GM21526 (cell line): Measurements from ENCODE around the gene EEF2.
"Not testable (repeated sequence)": the region's sequence is repeated elsewhere in the genome, so short reads cannot be mapped to it uniquely, and the experiment has no call there.

Experiments
- ATAC-seq: cut with Tn5 transposase; IDR thresholded peaks from one replicate; pipeline ENCODE4 v1.9.1; 2021; ENCODE audit warnings: moderate library complexity; ENCODE audit not compliant: unreplicated experiment, low FRiP score

EEF2 gene

DNA sequence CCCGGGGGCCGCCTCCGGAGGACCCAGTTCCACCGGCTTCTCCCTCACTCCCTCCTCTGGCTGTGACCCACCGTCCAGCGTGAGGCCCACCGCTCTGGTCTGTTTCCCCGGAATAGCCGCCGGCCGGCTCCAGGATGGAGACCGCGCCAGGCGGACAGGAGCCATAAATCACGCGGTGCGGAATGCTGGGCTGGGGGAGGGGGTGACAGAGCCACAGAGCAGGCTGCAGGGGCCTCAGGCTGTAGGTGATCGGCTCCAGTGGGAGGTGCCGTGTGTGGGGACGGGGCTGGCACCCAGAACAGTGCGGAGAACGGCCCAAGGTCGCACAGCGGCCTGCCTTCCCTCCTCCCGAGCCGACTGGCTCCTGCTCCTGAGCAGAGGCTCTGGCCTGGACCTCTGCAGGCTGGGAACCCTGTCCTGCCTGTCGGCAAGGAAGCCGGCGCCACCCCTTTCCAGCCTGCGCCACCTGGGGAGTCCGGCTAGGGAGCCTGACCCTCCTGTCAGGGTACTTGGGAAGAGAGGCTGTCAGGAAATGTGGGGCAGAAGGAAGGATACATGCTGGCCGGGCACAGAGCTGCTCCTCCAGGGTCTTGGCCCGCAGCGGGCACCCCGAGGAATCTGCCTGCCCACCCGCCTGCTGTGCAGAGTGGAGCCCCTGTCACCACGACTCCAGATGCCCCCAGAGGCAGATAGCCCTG, 30.6 kb upstream of the EEF2 start:
- ATAC-seq, result no peak

DNA sequence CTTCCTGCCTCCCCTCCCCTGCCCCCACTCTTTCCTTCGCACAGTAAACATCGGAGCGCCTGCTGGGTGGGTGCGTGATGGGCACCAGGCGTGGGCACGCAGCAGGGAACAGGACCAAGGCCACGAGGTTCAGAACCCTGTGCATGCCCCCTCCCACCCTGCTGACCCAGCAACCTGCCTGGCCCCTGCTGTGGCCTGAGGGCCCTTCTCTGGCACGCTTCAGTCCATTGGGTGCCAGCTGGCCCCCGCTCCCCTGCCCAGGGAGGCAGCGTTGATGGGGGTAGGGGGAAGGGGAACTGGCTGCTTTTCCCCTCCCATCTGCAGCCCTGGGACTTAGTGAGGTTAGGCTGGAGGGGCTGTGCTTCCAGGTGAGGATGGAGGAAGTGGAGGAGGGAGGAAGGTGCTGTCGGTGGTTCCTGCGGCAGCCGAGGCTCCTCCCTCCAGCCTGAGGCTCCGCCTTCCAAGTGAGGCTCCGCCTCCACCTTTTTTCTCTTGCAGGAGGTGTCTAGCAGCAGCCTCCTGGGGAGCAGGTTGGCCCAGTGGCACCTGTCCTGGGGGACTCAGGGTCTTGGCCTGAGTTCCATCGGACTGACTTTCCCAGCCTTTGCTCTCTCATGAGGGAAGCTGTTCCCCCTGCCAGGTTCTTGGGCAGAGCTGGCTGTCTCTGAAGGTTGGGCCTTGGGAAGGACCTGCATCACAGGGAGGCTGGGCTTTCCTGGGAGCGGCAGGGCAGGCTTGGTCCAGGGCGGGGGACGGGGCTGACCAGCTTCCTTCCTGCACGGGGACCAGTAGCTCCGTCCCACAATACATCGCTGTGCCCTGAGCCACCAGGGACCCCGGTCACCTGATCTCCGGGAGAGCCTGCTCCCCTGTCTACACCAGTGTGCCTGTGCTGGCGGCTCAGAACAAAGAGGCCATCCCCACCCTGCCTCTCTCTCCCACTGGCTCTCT, 29.6 kb upstream of the EEF2 start:
- no peak for ATAC-seq

DNA sequence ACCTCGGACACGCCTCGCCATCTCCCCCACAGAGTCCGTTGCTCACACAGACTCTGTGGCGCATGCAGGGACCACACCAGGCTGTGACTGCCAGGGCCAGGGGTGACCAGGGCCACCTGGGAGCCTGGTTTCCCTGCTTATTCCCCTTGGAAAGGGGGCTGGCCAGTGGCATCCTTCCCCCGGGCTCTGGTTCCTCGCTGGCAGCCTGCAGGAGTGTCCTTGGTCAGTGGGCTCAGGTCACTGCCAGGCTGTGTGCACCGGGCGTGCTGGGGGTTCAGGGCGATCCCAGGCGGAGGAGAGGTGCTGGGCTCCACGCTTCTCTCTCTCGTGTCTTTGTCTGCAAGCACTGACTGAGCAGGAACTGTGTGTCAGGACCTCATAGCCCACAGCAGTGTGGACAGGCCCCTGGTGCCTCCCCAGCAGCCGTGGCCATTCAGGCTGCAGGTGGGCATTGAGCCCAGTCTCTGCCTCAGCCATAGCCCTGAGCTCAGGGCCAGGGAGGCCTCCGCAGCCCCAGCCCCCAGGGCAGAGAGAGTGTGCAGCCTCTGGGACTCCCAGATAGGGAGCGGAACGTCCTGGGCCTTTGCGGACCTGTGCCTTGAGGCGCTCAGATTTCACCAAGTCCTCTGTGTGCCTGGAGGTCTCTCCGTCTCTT, 28.8 kb upstream of the EEF2 start:
- ATAC-seq, result no peak

DNA sequence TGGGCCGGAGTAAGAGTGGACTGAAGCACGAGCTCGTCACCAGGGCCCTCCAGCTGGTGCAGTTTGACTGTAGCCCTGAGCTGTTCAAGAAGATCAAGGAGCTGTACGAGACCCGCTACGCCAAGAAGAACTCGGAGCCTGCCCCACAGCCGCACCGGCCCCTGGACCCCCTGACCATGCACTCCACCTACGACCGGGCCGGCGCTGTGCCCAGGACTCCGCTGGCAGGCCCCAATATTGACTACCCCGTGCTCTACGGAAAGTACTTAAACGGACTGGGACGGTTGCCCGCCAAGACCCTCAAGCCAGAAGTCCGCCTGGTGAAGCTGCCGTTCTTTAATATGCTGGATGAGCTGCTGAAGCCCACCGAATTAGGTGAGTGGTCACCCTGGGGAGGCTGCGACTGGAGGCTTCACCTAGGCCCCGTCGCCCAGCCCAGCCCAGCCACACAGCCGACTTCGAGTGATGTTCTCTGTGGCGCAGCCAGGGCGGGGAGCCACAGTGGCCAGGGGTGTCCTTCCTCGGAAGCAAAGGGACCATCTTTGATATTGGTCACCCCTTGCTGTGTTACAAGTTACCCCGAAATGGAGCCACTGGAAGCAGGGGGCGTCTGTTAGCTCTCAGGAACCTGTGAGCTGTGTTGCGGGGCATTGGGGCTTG, 27.8 kb upstream of the EEF2 start:
- no peak for ATAC-seq

DNA sequence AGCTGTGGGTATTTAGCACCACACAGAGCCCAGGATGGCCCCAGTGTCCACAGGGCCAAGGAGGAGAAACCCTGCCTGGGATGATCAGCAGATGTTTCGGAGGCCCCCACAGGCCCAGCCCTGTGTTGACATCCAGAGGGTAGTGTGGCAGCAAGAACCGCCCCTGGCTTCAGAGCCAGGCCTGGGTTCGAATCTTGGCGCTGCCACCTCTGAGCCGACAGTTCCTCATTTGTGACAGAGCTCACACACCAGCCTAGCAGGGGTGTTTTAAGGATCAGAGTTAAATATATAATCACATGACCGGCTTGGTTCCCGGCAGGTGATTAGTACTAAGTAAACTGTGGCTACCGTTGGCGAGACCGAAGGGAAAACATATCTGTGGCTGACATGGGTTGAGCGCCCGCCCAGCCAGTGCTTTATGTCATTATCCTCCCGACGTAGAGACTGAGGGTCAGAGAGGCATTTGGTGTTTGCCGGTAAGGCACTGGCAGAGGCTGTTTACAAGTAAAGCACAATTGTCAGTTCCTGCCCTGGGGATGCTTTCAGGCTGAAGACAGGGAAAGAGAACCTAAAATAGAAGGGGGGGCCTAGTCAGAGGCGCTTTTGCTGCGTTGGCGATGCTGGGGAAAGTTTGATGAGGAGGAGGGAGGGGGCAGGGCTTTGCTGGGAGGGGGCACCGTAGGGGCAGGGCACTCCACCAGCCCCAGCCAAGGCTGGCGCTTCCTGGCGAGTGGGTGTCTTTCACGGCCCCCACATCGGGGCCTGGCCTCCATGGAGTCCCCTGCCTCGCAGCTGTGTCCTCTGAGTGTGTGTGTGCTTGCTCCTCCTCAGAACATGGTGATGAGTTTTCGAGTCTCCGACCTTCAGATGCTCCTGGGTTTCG, 27.1 kb upstream of the EEF2 start:
- ATAC-seq, result no peak

DNA sequence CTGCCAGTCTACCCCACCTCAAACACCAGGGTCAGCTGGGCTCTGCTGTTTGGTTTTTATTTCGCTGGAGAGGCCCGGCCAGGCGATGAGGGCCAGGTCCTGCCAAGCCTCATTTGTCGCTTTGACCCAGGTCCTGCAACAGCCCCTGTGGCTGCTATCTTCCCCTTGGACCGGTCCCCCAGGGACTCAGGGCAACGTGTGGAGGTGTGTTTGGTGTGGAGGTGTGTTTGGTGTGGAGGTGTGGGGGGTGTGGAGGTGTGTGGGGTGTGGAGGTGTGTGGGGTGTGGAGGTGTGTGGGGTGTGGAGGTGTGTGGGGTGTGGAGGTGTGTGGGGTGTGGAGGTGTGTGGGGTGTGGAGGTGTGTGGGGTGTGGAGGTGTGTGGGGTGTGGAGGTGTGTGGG, 26.2 kb upstream of the EEF2 start:
- not testable (repeated sequence) for ATAC-seq

DNA sequence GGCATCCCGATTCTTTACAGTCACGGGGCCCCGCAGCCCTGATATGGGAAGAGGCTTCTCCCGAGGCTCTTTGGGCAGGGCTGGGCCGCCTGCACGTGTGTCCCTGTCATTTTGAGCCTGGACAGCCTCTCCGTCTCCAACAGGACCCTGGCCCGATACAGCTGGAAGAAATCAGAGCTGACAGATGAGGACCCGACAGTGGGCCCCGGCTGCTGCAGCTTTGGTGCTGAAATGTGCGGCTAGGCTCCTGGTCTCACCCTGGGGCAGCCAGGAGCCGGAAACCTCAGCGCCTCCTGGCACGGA, 25.5 kb upstream of the EEF2 start:
- ATAC-seq, result no peak

DNA sequence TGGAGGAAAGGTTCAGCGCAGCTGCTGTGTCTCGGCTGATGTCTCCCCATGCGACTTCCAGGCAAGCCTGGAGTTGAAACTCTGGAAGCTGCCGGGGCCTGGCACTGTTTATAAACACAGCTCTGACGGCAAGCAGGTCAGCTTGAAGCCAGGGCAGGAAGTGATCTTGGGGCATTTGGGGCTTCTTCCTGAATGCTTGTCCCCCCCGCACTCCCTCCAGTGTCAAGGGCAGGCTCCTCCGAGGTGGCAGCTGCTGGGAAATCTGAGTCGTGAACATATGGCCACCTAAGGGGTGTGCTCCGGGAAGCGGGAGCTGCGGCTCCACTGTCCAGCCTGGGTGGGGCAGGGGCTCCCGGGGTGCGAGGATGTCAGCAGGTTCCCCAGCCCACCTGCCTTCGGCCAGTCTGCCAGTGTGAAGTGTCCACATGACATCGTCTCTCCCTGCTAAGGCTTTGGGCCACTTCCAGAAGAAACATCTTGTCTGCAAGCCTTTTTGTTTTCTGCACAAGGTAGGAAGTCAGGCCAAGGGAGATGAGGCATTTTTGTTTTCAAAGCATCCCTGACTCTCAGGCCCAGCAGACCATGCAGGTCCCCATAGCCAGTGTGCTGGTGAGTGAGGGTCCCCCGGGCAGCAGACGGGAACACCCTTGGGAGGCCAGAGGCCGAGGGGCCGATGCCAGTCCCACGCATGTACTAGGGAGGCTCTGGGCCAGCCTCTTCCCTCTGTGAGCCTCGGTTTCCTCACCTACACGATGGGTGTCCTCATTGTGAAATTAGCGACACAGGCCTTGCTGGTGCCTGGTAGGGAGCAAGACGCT, 24.9 kb upstream of the EEF2 start:
- ATAC-seq, result no peak

DNA sequence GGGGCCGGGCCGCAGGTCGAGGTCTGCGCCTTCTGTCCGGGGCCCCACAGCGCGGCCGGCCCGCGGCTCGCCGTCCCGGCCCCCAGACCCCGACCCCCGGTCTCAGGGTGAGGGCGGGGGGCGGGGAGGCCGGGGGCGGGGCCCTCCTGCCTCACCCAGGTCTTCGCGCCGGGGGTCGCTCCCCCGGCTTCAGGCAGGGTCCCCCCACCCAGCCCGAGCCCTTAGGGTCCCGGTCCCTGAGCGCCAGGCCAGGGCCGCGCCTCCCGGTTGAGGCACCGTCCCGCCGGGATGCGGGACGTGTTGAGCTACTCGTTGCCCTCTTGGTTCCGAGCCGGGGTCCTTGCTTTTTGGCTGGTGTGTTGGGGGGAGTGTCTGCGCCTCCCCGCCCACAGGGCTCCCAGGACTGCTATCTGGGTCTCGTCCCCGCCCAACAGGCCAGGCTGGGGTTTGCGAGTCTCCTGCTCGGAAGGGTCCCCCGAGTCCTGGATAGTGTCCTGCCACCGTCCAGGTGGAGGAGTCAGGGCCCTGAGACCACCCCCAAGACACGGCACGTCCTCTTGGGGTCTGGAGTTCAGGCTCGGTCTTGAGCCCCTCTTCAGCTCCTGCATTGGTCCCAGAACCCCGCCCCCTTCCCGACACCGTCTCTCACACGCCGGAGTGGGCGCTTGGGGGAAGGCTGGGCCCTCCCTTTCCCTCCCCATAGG, 22.7 kb upstream of the EEF2 start:
- ATAC-seq, result peak; percentile 15

DNA sequence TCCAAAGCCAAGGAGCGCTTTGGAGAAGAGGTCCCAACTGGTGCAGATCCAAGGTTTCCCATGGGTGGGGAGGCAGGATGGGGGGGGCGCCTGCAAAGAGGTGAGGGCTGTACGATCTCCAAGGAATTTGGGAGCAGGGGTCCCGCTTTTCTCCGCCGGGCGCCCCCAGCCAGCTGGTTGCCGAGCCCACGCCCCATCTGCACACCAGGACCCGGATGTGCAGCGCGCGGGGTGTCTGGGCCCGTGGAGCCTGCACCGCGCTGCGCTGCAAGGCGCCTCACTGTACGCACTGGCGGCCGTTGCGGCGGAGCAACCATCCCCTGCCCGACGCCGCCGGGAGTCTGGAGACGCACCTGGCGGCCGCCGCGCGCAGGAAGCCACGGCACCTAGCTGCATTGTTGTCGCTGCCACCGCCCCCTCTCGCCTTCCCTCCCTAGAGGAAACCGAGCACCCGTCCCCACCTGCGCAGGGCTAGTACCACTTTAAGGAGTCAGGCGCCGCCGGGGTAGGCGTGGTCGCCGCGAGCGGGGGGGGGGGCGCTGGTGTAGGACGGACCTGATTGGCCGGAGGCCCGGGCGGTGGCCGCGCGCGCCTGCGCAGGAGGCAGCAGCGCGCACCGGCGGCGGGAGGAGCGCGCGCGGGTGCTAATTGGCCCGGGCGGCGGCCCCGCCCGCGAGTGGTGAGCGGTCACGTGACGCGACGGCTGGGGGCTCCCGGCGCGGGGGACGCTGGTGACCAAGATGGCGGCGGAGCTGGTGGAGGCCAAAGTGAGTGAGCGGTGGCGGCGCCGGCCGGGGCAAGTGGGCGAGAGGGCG, 22.0 kb upstream of the EEF2 start, which contains the start of gene PIAS4:
TSS of gene PIAS4 (plus strand) at position 716 of the 815 bp plus-strand sequence. CDS start at position 741, 25 bp downstream.
- peak; percentile 62 for ATAC-seq

DNA sequence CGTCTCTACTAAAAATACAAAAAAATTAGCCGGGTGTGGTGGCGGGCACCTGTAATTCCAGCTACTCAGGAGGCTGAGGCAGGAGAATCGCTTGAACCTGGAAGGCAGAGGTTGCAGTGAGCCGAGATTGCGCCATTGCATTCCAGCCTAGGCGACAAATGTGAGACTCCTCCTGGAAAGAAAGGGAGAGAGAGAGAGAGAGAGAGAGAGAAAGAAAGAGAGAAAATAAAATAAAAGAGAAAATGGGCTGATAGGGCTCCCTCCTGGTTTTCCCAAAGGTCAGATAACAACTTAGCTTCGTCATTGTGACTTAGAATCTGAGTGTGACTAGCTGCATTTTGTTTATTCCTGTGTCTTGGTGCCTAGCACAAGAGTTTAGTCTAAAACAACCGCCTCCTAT, 20.2 kb upstream of the EEF2 start:
- ATAC-seq, result not testable (repeated sequence)

DNA sequence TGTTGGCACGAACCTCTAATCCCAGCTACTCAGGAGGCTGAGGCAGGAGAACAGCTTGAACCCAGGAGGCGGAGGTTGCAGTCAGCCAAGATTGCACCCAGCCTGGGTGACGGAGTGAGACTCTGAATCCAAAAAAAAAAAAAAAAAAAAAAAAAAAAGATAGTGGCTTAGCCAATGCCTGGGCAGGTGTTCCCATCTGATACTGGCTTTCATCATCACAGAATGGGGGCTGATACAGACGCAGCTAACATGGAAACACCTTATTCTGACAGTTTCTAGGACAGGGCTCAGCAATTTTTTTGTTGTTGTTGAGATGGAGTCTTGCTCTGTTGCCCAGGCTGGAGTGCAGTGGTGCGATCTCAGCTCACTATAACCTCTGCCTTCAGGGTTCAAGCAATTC, 15.5 kb upstream of the EEF2 start:
- not testable (repeated sequence) for ATAC-seq

DNA sequence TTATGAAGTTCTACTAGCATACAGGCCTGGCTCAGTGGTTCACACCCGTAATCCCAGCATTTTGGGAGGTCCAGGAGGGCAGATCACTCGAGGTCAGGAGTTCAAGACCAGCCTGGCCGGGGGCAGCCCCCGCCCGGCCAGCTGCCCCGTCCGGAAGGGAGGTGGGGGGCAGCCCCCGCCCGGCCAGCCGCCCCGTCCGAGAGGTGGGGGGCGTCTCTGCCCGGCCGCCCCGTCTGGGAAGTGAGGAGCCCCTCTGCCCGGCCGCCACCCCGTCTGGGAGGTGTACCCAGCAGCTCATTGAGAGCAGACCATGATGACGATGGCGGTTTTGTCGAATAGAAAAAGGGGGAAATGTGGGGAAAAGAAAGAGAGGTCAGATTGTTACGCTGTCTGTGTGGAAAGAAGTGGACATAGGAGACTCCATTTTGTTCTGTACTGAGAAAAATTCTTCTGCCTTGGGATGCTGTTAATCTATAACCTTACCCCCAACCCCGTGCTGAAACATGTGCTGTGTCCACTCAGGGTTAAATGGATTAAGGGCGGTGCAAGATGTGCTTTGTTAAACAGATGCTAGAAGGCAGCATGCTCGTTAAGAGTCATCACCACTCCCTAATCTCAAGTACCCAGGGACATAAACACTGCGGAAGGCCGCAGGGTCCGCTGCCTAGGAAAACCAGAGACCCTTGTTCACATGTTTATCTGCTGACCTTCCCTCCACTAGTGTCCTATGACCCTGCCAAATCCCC, 13.6 kb upstream of the EEF2 start:
- not testable (repeated sequence) for ATAC-seq

DNA sequence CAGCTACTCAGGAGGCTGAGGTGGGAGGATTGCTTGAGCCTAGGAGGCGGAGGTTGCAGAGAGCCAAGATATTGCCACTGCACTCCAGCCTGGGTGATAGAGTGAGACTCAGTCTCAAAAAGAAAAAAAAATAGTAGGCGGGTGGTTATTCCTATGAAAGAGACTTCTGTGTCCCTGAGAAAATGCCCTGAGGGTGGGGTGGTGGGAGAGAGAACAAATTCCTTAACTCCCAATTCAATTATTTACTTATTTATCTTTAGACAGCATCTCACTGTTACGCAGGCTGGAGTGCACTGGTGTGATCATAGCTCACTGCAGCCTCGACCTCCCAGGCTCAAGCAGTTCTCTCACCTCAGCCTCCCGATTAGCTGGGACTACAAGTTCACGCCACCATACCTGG, 10.3 kb upstream of the EEF2 start:
- ATAC-seq, result no peak

DNA sequence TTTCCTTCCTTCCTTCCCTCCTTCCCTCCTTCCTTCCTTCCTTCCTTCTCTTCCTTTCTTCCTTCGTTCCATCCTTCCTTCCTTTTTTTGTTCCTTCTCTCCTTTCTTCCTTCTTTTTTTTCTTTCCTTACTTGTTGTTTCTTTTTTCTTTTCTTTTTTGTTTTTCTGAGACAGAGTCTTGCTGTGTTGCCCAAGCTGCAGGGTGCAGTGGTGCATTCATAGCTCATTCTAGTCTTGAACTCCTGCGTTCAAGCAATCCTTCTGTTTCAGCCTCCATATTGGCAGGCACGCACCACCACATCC, 5.5 kb upstream of the EEF2 start:
- ATAC-seq, result no peak

DNA sequence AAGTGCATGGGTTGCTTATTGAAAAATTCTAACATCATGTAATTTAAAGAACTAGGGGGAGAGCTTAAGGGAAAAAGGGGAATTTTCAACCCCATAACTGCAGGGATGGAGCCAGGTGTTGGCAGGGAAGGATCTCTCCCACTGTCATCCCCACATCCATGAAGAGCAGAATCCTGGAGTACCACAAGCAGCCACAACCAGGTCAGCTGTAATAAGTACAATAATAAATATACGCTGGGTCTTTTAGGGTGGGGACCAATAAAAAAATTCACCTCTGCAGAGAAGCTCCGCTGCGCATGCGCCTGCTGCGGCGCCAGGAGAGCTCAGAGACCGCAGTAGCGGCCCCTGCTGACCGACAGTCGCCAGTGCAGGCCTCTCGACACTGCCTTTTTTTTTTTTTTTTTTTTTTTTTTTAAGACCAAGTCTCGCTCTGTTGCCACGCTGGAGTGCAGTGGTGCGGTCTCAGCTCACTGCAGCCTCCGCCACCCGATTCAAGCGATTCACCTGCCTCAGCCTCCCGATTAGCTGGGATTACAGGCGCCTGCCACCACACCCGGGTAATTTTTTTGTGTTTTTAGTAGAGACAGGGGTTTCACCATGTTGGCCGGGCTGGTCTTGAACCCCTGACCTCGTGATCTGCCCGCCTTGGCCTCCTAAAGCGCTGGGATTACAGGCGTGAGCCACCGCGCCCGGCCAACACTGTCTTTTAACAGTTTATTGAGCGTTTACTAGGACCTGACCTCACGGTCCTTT, 2.5 kb upstream of the EEF2 start:
- no peak for ATAC-seq
